ENCODE measurements around the gene MAG. TPM values are rescaled to one million over a fixed set of nuclear protein-coding genes. Genes with fewer than 3 reads are reported as not detected.

The MAG gene
- total RNA-seq, 1 experiment from 2014 or later, result 0.17 TPM

DNA sequence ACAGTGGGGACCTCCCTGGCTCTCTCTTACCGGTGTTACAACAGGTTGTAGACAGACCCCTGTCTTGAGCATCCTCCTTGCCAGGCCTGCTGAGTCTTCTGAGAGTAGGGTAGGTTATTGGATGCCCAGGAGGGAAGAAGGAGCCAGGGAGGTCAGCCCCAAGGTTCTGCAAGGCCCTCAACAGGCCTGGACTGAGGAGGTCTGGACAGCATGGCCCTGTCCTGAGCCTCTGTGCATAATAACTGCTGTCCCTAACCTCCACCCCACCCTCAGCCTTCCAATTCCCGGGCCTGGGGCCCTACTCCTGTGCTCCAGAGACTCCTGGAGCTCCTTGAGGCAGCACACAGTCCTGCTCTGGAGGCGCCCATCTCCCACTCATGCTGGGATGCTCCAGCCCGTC lies 37.4 kb downstream of the MAG start:
- RAD21 ChIA-PET (ENCODE audit: low non-redundant PET in 1 of 2, low total read pairs in 2 of 2, uncharacterized antibody in 2 of 2, unreplicated experiment in 2 of 2), result no interaction called here
- no TSS peak for BruUV-seq (replicated peaks)
- H3K27ac ChIP-seq (ENCODE audit: low read depth, low read length), result no peak overlapping the region

More for the DNA sequence above, 37.4 kb downstream of the MAG start:
- peaks cover 2 to 3% of the 10 kb centered on the region in 2 experiments; a peak in 1 of 4 replicates for H3K4me1 ChIP-seq (ENCODE audit: control insufficient read depth in 1 of 2, insufficient read depth in 2 of 2, low read length in 2 of 2)
- no peaks in the 10 kb centered on the region for H4K20me1 ChIP-seq (ENCODE audit: insufficient read depth)
- CTCF ChIA-PET, result no interaction called here
- no peaks in the 10 kb centered on the region for H3K36me3 ChIP-seq (ENCODE audit: control insufficient read depth in 1 of 2, insufficient read depth in 2 of 2, low read length in 2 of 2)
- H3K4me3 ChIP-seq (replicated peaks in 1 of 2; ENCODE audit: low read depth in 1 of 2, low read length in 2 of 2), result no peak overlapping the region
- DNase-seq (ENCODE audit: low read depth, low spot score), result no peak
- no peak overlapping the region for H3K4me2 ChIP-seq (ENCODE audit: low read length)
- POLR2A ChIA-PET, result no interaction called here
- no peak for ATAC-seq
- H2AFZ ChIP-seq (ENCODE audit: low read depth, low read length, poor library complexity, severe bottlenecking), result no peak overlapping the region
- no peak overlapping the region for H3K9ac ChIP-seq (ENCODE audit: low read length)
- no peaks in the 10 kb centered on the region for H3K79me2 ChIP-seq (ENCODE audit: insufficient read depth, low read length)
- H3K27me3 ChIP-seq (ENCODE audit: insufficient read depth, low read length), result no peaks in the 10 kb centered on the region
- no peak for TF ChIP-seq EZH2 (IDR thresholded peaks at IDR 0.05)
- no peak for TF ChIP-seq TCF7L2 (IDR thresholded peaks at IDR 0.05; ENCODE audit: borderline replicate concordance, extremely low read depth, insufficient read depth, insufficient read length)
- TF ChIP-seq ZFX (IDR thresholded peaks at IDR 0.05), result no peak
- TF ChIP-seq ATF3 (IDR thresholded peaks at IDR 0.05), result no peak
- TF ChIP-seq EGR1 (IDR thresholded peaks at IDR 0.05; ENCODE audit: low read depth), result no peak
- TF ChIP-seq POLR2A (IDR thresholded peaks at IDR 0.05; ENCODE audit: borderline replicate concordance, extremely low read depth, insufficient read depth, insufficient read length), result no peak
- no peak for TF ChIP-seq ELF1 (IDR thresholded peaks at IDR 0.05; ENCODE audit: borderline replicate concordance, low read depth)
- TF ChIP-seq POLR2AphosphoS5 (IDR thresholded peaks at IDR 0.05; ENCODE audit: low read depth, low read length), result no peak
- TF ChIP-seq SRF (IDR thresholded peaks at IDR 0.05; ENCODE audit: low read depth), result no peak
- TF ChIP-seq ZBTB33 (IDR thresholded peaks at IDR 0.05; ENCODE audit: extremely low read depth, insufficient replicate concordance, low read length), result no peak
- no peak for TF ChIP-seq REST (IDR thresholded peaks at IDR 0.05; ENCODE audit: low read depth)
- no peak for TF ChIP-seq CBX3 (IDR thresholded peaks at IDR 0.05; ENCODE audit: low read depth)
- TF ChIP-seq RAD21 (IDR thresholded peaks at IDR 0.05; ENCODE audit: low read depth), result no peak
- TF ChIP-seq FOSL1 (IDR thresholded peaks at IDR 0.05; ENCODE audit: low read depth), result no peak
- TF ChIP-seq, protein P1, sequence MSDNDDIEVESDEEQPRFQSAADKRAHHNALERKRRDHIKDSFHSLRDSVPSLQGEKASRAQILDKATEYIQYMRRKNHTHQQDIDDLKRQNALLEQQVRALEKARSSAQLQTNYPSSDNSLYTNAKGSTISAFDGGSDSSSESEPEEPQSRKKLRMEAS (IDR thresholded peaks at IDR 0.05), result no peak
- no peak for TF ChIP-seq YY1 (IDR thresholded peaks at IDR 0.05; ENCODE audit: extremely low read depth, insufficient replicate concordance, low read depth, low read length)
- no peak for TF ChIP-seq SP1 (IDR thresholded peaks at IDR 0.05; ENCODE audit: low read depth)
- no peak for TF ChIP-seq ZNF274 (IDR thresholded peaks at IDR 0.05; ENCODE audit: low read depth, low read length)
- intact Hi-C loops (cut with micrococcal nuclease), result no loop called here
- no peaks in the 10 kb centered on the region for H3K9me3 ChIP-seq (ENCODE audit: control insufficient read depth in 1 of 2, insufficient read depth in 1 of 2, low read depth in 1 of 2, low read length in 2 of 2)
- H3K9me2 ChIP-seq (ENCODE audit: insufficient read depth), result no peaks in the 10 kb centered on the region

Measured in HCT116 (cell line).